ENCODE measurements around the gene ARHGEF10L. TPM values are rescaled to one million over a fixed set of nuclear protein-coding genes. Genes with fewer than 3 reads are reported as not detected.
"Not testable (repeated sequence)": the region's sequence is repeated elsewhere in the genome, so short reads cannot be mapped to it uniquely, and the experiment has no call there.

ARHGEF10L gene
- total RNA-seq, 4 donors from 2014 or later = 38.5 to 73.8 (median 41.7) TPM

- Histone ChIP-seq H3K4me3 (no peak overlapping the region), H3K27ac (peak overlapping the region in 1 of 4 donors; percentile 9), H3K36me3 (peaks cover 3 to 87% (median 3%) of the 10 kb centered on the region in 3 donors), H3K4me1 (peaks cover 0 to 33% (median 7%) of the 10 kb centered on the region in 4 donors), H3K9me3 (no peaks in the 10 kb centered on the region), H3K27me3 (no peaks in the 10 kb centered on the region)
- DNase-seq (ENCODE audit: low spot score in 2 of 2) = no peak
- WGBS, 2 donors = 92 to 94% methylated on average over 19 to 22 of the region's 22 CpGs
- TF ChIP-seq EP300 (IDR thresholded peaks at IDR 0.05) (no peak), POLR2A (IDR thresholded peaks at IDR 0.05) (no peak)
- TF ChIP-seq, protein P1, sequence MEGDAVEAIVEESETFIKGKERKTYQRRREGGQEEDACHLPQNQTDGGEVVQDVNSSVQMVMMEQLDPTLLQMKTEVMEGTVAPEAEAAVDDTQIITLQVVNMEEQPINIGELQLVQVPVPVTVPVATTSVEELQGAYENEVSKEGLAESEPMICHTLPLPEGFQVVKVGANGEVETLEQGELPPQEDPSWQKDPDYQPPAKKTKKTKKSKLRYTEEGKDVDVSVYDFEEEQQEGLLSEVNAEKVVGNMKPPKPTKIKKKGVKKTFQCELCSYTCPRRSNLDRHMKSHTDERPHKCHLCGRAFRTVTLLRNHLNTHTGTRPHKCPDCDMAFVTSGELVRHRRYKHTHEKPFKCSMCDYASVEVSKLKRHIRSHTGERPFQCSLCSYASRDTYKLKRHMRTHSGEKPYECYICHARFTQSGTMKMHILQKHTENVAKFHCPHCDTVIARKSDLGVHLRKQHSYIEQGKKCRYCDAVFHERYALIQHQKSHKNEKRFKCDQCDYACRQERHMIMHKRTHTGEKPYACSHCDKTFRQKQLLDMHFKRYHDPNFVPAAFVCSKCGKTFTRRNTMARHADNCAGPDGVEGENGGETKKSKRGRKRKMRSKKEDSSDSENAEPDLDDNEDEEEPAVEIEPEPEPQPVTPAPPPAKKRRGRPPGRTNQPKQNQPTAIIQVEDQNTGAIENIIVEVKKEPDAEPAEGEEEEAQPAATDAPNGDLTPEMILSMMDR (IDR thresholded peaks at IDR 0.05) = no peak
Observed at GRCh38 chr1:17622823-17623222, 83.3 kb downstream of the ARHGEF10L start.

- Histone ChIP-seq H3K4me1 (peaks cover 0 to 24% (median 2%) of the 10 kb centered on the region in 4 donors), H3K27me3 (no peaks in the 10 kb centered on the region), H3K4me3 (no peak overlapping the region), H3K36me3 (peaks cover 3 to 93% (median 3%) of the 10 kb centered on the region in 3 donors), H3K9me3 (no peaks in the 10 kb centered on the region), H3K27ac (peak overlapping the region in 2 of 4 donors; percentile 50 to 62)
- no peak for DNase-seq (ENCODE audit: low spot score in 2 of 2)
- WGBS, 2 donors = 58 to 61% methylated on average over 8 of the region's 8 CpGs
- no peak for TF ChIP-seq EP300 (IDR thresholded peaks at IDR 0.05)
- TF ChIP-seq POLR2A (IDR thresholded peaks at IDR 0.05) = no peak
- TF ChIP-seq, protein P1 (IDR thresholded peaks at IDR 0.05) = no peak
Observed at GRCh38 chr1:17624611-17625233, 85.2 kb downstream of the ARHGEF10L start.

DNA sequence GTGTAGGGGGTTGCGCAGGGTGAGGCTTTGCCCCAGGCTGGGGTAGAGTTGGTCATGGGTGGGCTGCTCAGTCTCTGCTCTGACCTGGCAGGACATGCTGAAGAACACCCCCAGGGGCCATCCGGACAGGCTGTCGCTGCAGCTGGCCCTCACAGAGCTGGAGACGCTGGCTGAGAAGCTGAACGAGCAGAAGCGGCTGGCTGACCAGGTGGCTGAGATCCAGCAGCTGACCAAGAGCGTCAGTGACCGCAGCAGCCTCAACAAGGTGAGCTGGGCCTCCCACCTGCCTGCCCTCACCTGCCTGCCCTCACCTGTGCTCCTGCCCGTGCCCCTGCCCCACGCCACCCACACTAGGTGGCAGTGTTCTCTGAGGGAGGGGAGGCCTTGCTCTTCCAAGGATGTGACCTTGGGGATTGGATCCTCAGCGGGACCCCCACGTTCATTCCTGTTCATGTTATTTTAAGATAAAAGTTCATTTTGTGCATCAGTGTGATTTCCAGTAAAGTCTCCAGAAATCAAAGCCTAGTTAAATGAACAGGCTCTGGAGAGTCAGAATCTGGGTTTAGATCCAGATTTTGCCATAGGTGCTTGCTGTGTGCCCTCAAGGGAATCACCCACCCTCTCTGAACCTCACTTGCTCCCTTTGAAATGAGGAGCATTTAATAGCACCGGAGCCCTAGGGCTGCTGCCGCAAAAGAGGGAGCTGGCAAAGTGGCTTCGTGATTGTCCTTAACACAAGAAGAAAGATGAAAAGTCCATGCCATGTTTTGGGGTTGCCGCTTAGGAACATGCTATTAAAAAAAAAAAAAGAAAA lies 87.9 kb downstream of the ARHGEF10L start:
- no peak for DNase-seq (ENCODE audit: low spot score in 2 of 2)
- 83 to 85% methylated on average over 9 to 16 of the region's 16 CpGs for WGBS, 2 donors
- Histone ChIP-seq H3K9me3 (no peaks in the 10 kb centered on the region), H3K4me3 (no peak overlapping the region), H3K27me3 (no peaks in the 10 kb centered on the region), H3K27ac (no peak overlapping the region), H3K36me3 (peaks cover 3 to 92% (median 3%) of the 10 kb centered on the region in 3 donors), H3K4me1 (peaks cover 0 to 41% (median 6%) of the 10 kb centered on the region in 4 donors)
- TF ChIP-seq EP300 (IDR thresholded peaks at IDR 0.05) = no peak
- TF ChIP-seq POLR2A (IDR thresholded peaks at IDR 0.05) = no peak
- TF ChIP-seq, protein P1 (IDR thresholded peaks at IDR 0.05) = no peak

DNA sequence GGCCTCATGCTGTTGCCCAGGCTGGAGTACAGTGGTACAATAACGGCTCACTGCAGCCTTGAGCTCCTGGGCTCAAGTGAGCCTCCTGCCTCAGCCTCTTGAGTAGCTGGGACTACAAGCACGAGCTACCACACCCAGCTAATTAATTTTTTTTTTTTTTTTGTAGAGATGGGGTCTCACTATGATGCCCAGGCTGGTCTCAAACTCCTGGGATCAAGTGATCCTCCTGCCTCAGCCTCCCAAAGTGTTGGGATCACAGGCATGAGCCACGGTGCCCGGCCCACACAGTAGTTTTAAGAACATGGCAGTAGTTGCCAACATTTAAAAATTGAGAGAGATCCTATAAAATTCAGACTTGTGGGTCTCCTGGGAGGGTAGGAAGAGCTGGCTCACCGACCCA lies 89.5 kb downstream of the ARHGEF10L start:
- not testable (repeated sequence) for H3K9me3 ChIP-seq; H3K27me3 ChIP-seq; H3K4me3 ChIP-seq; DNase-seq (ENCODE audit: low spot score in 2 of 2)
- H3K4me1 ChIP-seq = peaks cover 0 to 44% (median 6%) of the 10 kb centered on the region in 4 donors
- whole genome bisulfite sequencing, 2 donors = 79 to 80% methylated on average over 5 of the region's 5 CpGs
- H3K36me3 ChIP-seq = peaks cover 3 to 92% (median 12%) of the 10 kb centered on the region in 3 donors
- H3K27ac ChIP-seq = peak overlapping the region in 3 of 4 donors; percentile 37 to 82 (median 76)

DNA sequence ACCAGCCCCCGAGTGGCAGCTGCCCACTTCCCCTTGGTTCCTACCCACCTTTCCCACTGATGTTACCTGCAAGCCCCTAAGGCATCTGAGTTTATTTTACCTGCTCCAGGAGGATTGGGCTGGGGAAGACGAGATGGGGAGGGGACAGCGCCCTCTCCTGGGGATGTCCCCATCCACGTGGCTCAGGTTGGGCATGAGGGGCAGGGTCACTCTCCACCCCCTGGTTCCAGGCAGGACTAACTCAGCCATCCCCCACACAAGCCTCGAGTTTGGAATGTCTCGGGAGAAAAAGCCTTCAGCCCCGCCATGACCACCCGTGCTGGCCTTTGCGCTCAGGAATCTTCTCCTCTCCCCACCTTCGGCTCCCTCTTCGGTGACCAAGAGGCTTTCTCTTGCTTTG lies 90.0 kb downstream of the ARHGEF10L start:
- H3K36me3 ChIP-seq = peaks cover 3 to 92% (median 12%) of the 10 kb centered on the region in 3 donors
- H3K27me3 ChIP-seq = no peaks in the 10 kb centered on the region
- TF ChIP-seq, protein P1 (IDR thresholded peaks at IDR 0.05) = peak in 1 of 5 experiments; percentile 12
- TF ChIP-seq EP300 (IDR thresholded peaks at IDR 0.05) = no peak
- H3K4me1 ChIP-seq = peaks cover 0 to 44% (median 6%) of the 10 kb centered on the region in 4 donors
- H3K27ac ChIP-seq = peak overlapping the region in 3 of 4 donors; percentile 37 to 82 (median 76)
- WGBS, 2 donors = 65 to 74% methylated on average over 11 of the region's 11 CpGs
- H3K4me3 ChIP-seq = no peak overlapping the region
- no peaks in the 10 kb centered on the region for H3K9me3 ChIP-seq
- DNase-seq (ENCODE audit: low spot score in 2 of 2) = no peak
